ENCODE measurements around the gene SMAD3.
"Not testable (repeated sequence)": the region's sequence is repeated elsewhere in the genome, so short reads cannot be mapped to it uniquely, and the experiment has no call there.

The SMAD3 gene

DNA sequence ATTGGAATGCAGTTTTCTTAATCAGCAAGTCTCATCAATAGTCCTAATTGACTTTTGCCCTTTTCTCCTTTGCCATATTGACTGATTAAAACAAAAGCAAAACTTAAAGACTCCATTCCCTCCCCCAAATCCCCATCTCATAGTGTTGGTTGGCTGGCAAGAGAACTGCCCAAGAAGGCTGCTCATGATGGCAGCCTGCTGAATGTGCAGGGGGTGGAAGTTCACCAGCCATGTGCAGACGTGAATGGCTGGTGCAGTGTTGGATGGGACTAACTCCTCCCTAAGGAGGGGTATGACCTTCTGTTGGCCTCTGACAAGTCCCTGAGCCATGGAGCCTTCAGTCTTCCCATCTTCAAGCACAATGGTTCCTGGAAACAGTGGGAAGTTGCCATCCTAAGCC lies 7.0 kb downstream of the SMAD3 start:
- H3K27ac ChIP-seq, result no peak overlapping the region
- TF ChIP-seq, protein P1, sequence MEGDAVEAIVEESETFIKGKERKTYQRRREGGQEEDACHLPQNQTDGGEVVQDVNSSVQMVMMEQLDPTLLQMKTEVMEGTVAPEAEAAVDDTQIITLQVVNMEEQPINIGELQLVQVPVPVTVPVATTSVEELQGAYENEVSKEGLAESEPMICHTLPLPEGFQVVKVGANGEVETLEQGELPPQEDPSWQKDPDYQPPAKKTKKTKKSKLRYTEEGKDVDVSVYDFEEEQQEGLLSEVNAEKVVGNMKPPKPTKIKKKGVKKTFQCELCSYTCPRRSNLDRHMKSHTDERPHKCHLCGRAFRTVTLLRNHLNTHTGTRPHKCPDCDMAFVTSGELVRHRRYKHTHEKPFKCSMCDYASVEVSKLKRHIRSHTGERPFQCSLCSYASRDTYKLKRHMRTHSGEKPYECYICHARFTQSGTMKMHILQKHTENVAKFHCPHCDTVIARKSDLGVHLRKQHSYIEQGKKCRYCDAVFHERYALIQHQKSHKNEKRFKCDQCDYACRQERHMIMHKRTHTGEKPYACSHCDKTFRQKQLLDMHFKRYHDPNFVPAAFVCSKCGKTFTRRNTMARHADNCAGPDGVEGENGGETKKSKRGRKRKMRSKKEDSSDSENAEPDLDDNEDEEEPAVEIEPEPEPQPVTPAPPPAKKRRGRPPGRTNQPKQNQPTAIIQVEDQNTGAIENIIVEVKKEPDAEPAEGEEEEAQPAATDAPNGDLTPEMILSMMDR (conservative IDR thresholded peaks at IDR 0.05), result no peak
- TF ChIP-seq ZFX (IDR thresholded peaks at IDR 0.05), result no peak

DNA sequence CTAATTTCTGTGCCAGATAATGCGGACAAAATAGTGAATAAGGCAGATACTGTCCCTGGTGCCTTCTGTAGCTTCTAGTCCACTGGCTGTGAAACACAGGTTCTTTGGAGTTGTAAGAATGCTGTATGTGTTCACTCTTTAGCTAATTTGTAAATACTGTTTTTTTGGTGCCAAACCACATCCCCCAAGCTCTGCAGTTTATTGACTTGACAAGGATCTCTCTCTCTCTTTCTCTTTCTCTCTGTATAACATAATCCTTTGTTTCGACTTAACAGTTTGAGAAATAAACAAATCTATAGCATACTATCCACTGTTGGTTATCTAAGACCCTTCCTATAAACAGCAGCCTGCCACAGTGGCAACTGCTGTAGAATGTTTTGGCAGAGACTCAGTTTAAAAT lies 7.6 kb downstream of the SMAD3 start:
- no peak overlapping the region for H3K27ac ChIP-seq
- TF ChIP-seq ZFX (IDR thresholded peaks at IDR 0.05), result no peak
- TF ChIP-seq, protein P1 (conservative IDR thresholded peaks at IDR 0.05), result no peak

DNA sequence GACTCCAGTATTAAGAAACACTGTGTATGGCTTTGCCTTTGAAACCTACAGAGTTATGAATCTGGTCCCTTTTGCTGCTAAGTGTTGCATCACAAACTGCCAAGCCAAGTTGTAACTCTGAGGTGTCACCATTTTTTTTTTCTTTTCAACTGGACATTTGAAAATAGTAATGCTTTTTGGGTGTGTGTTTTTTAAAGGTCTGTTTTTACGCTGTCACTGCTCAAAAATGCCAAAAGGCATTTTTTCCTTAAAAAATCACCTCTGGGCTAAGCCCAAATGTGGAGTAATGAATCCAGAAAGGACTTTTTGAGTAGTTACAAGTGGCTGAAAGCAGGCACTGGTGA lies 9.5 kb downstream of the SMAD3 start:
- no peak overlapping the region for H3K27ac ChIP-seq

DNA sequence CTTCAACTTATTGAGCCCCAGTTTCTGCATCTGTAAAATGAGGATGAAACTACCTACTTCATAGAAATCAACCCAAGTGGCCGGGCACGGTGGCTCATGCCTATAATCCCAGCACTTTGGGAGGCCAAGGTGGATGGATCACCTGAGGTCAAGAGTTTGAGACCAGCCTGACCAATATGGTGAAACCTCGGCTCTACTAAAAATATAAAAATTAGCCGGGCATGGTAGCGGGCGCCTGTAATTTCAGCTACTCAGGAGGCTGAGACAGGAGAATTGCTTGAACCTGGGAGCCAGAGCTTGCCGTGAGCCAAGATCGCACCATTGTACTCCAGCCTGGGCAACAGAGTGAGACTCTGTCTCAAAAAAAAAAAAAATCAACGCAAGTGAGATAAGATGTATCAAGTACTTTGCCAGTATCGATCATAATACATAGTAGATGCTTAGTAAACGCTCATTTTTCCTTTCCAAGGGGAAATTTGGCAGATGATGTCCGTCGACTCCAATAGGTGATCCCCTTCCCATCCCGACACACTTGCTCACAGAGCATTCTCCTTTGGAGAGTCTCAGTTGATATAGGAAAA lies 10.2 kb downstream of the SMAD3 start:
- H3K27ac ChIP-seq, result not testable (repeated sequence)

More for the DNA sequence above, 9.5 kb downstream of the SMAD3 start:
- TF ChIP-seq, protein P1 (conservative IDR thresholded peaks at IDR 0.05), result no peak
- TF ChIP-seq ZFX (IDR thresholded peaks at IDR 0.05), result no peak

DNA sequence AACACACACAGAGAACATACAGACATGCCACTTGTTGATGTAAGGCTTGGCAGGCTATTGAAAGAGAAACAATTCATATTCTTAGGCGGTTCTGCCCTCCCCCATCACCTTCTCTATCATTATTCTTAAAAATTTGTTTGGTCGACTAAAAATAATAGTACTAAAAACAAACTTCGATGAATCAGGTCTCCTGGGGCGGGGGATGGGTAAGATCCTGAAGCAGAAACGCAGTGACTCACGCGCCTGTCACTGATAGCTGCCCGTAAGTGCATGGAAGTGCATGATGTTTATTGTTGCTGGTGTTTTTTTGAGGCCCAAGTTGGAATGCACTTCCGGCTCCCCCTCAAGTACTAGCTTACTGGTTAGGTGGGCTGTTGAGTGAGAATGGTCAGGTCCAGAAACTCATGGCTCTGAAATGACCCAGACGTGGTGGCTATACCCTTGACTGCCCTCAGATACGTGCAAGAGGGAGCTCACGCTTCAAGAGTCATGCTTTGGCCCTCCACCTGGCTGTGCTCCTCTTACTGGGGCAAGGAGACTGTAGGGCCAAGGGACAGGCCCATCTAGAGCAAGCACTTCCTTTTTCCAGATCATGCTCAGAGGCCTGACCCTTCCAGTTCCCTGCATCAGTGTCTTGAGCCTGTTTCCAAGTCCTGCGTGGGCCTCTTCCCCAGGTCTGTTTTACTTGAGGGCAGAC lies 10.9 kb downstream of the SMAD3 start:
- TF ChIP-seq ZFX (IDR thresholded peaks at IDR 0.05), result no peak
- TF ChIP-seq, protein P1 (conservative IDR thresholded peaks at IDR 0.05), result no peak
- no peak overlapping the region for H3K27ac ChIP-seq

DNA sequence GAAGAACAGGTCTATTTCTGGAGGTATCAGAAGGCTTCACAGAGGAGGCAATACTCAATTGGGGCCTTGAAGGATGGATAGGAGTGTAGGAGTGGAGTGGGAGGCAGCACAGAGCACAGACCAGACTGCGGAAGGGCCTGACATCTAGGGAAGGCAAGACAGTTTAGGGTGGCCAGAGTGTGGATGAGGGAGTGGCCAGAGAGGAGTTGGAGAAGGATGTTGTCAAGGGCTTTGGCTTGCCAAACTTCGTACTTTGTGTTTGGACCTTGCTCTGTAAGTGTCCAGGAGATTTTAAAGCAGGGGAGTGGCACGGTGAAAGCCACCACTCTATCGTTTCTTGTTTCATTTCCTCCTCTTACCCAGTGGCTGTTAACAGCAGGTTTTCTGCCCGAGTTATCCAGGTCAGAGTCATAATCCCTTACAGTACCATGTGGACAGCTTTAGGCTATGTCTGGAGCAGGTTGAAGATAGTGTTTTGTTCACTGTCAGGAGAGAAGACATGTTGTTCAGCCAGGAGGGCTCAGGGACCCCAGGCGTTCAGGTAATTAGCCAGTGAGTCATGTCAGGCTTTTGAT lies 12.3 kb downstream of the SMAD3 start:
- TF ChIP-seq, protein P1 (conservative IDR thresholded peaks at IDR 0.05), result no peak
- TF ChIP-seq ZFX (IDR thresholded peaks at IDR 0.05), result no peak
- H3K27ac ChIP-seq, result no peak overlapping the region

DNA sequence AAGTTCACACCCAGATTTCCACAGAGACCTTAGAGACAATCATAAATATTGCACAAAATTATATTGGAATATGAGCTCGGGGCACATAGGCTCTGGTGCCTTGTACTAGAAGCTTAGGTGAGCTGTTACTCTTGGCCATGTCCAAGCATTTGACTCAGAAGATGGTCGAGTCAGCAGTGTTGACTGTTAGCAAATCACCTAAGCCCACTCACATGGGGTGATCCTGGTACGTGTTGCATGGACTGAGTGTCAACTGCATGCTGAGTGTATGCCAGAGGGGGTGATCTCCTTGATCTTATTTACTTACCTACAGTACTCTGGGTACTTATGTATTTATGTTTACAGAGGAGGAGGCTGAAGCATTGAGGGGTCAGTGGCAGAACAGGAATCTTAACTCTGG lies 14.0 kb downstream of the SMAD3 start:
- no peak overlapping the region for H3K27ac ChIP-seq
- TF ChIP-seq ZFX (IDR thresholded peaks at IDR 0.05), result no peak
- TF ChIP-seq, protein P1 (conservative IDR thresholded peaks at IDR 0.05), result no peak

Measured in C4-2B (cell line).